HepG2 (cell line): Measurements from ENCODE around the gene GFPT2. TPM values are rescaled to one million over a fixed set of nuclear protein-coding genes. Genes with fewer than 3 reads are reported as not detected.

Source experiments
- ATF2 ChIP-seq: sonication (generic); formaldehyde crosslinking; IDR thresholded peaks from 2 replicates; pipeline ENCODE4 v1.4.0; 2020; ENCODE audit warnings: missing genetic modification reagents
- DBP ChIP-seq: sonication (generic); formaldehyde crosslinking; IDR thresholded peaks from 2 replicates; pipeline ENCODE4 v1.4.0; 2020; ENCODE audit warnings: missing genetic modification reagents; ENCODE audit errors: not compliant biosample characterization
- FOXP1 ChIP-seq, 2 experiments: fragments of 450-650 bp in 1 of 2; IDR thresholded peaks; 2 replicates each; pipeline ENCODE4 v1.6.1; 2017 to 2018; ENCODE audit warnings: antibody characterized with exemption in 1 of 2
- KDM3A ChIP-seq: IDR thresholded peaks from 2 replicates; pipeline ENCODE4 v1.6.1; 2018; ENCODE audit warnings: low read depth, missing compliant biosample characterization
- RCOR2 ChIP-seq: IDR thresholded peaks from 2 replicates; pipeline ENCODE4 v1.6.1; 2016; ENCODE audit warnings: missing biosample characterization, missing genetic modification reagents
- ZBTB10 ChIP-seq: sonication (generic); formaldehyde crosslinking; IDR thresholded peaks from 2 replicates; pipeline ENCODE4 v1.4.0; 2020; ENCODE audit warnings: missing genetic modification reagents, borderline replicate concordance
- ZNF142 ChIP-seq: sonication (generic); formaldehyde crosslinking; IDR thresholded peaks from 2 replicates; pipeline ENCODE4 v1.4.0; 2020; ENCODE audit warnings: missing genetic modification reagents
- ZNF207 ChIP-seq: fragments of 450-650 bp; IDR thresholded peaks from 2 replicates; pipeline ENCODE4 v1.6.1; 2016; ENCODE audit warnings: antibody characterized with exemption, borderline replicate concordance
- ZNF652 ChIP-seq: IDR thresholded peaks from 2 replicates; pipeline ENCODE4 v1.6.1; 2016; ENCODE audit warnings: low read depth, borderline replicate concordance
- polyA plus RNA-seq, 8 experiments: library from polyadenylated mRNA; depleted of rRNA in 3 of 8; stranded (reverse) in 7 of 8; unstranded in 1 of 8; fragments of >200 nt; fragmentation: Illumina TruSeq in 4 of 8; extraction: Trizol in 4 of 8; gene quantifications; 2 replicates each; pipeline versions ENCODE4 v1.2.1 to v1.2.3, GENCODE V29; 2011 to 2016; ENCODE audit warnings: low read depth in 4 of 8, missing spikeins in 1 of 8, mixed read lengths in 1 of 8; ENCODE audit not compliant: insufficient read depth in 1 of 8
- total RNA-seq, 5 experiments: library from RNA; depleted of rRNA; stranded (reverse); fragments of >200 nt; fragmentation: Illumina TruSeq; extraction: Trizol; gene quantifications; 2 replicates each; pipeline ENCODE4 v1.2.3, GENCODE V29; 2016; ENCODE audit warnings: low read depth in 1 of 5

GFPT2 gene
- total and polyA plus RNA-seq, 2 of the 13 experiments (the other 11 are each of a cell fraction or from before 2014, with no cell fraction given) = 0.18 TPM

GRCh38 chr5:180294411-180294810 lies 58.7 kb downstream of the GFPT2 start (continued):
- no peak for TF ChIP-seq ATF2 (CRISPR knock-in tag)
- no peak for TF ChIP-seq KDM3A (CRISPR knock-in tag)
- no peak for TF ChIP-seq ZBTB10 (CRISPR knock-in tag)
- no peak for TF ChIP-seq DBP
- TF ChIP-seq RCOR2 = no peak
- TF ChIP-seq ZNF207 = no peak
- no peak for TF ChIP-seq FOXP1 (IDR thresholded peaks at IDR 0.05)
- no peak for TF ChIP-seq FOXP1 (CRISPR knock-in tag; IDR thresholded peaks at IDR 0.05)
- TF ChIP-seq ZNF142 (CRISPR knock-in tag) = no peak
- no peak for TF ChIP-seq ZNF652 (CRISPR knock-in tag)
